PC-3 (cell line): ENCODE measurements around the gene ARMH4. TPM values are rescaled to one million over a fixed set of nuclear protein-coding genes. Genes with fewer than 3 reads are reported as not detected.

Experiments
- ATAC-seq: fragments of 200-7000 bp; cut with Tn5 transposase; 2 replicates; pipeline ENCODE4 v1.9.1; 2020; ENCODE audit warnings: mild to moderate bottlenecking, moderate library complexity
- BruUV-seq: library from RNA; stranded (reverse); fragments of 400-500 nt; replicated peaks from 2 replicates; lab custom pipeline; 2021; lab: Mats Ljungman, UMichigan
- CTCF ChIA-PET: fragments of 300-600 bp; sonication (Branson Sonifier 250); formaldehyde crosslinking; loops from one replicate; lab custom pipeline; 2022; ENCODE audit warnings: antibody characterized with exemption; lab: Charles Lee
- POLR2A ChIA-PET: fragments of 300-600 bp; sonication (Branson Sonifier 250); formaldehyde crosslinking; loops from one replicate; lab custom pipeline; 2022; ENCODE audit warnings: antibody characterized with exemption; ENCODE audit not compliant: unreplicated experiment; lab: Charles Lee
- DNase-seq: peaks from one replicate; pipeline ENCODE4 v3.0.0-alpha.2; 2015
- H2AFZ ChIP-seq: fragments of 300-600 bp; sonication (generic); 2 replicates; pipeline ENCODE4 v1.6.0; 2016; ENCODE audit warnings: antibody characterized with exemption, low read length
- H3F3A ChIP-seq: fragments of 300-600 bp; sonication (generic); one replicate; pipeline ENCODE4 v1.6.0; 2017; ENCODE audit warnings: antibody characterized with exemption, low read length, control low read depth, mild to moderate bottlenecking; ENCODE audit not compliant: unreplicated experiment
- H3K27ac ChIP-seq: fragments of 300-600 bp; sonication (generic); 2 replicates; pipeline ENCODE4 v1.5.1; 2016; ENCODE audit warnings: mild to moderate bottlenecking, low read length
- H3K27me3 ChIP-seq: fragments of 300-600 bp; sonication (generic); 2 replicates; pipeline ENCODE4 v1.6.1; 2016; ENCODE audit warnings: low read length, mixed read lengths
- H3K36me3 ChIP-seq: fragments of 300-600 bp; sonication (generic); 2 replicates; pipeline ENCODE4 v1.6.1; 2016; ENCODE audit warnings: low read depth, mixed run types, low read length, mixed read lengths
- H3K4me1 ChIP-seq: fragments of 300-600 bp; sonication (generic); 2 replicates; pipeline ENCODE4 v1.5.1; 2016; ENCODE audit warnings: low read length; ENCODE audit not compliant: insufficient read depth
- H3K4me2 ChIP-seq: fragments of 300-600 bp; sonication (generic); 2 replicates; pipeline ENCODE4 v1.6.0; 2016; ENCODE audit warnings: low read length
- H3K4me3 ChIP-seq: fragments of 300-600 bp; sonication (generic); 2 replicates; pipeline ENCODE4 v1.5.1; 2016; ENCODE audit warnings: mild to moderate bottlenecking, low read length, mixed read lengths
- H3K79me2 ChIP-seq: fragments of 300-600 bp; sonication (generic); 2 replicates; pipeline ENCODE4 v1.6.1; 2017; ENCODE audit warnings: low read length, mixed read lengths
- H3K9ac ChIP-seq: fragments of 300-600 bp; sonication (generic); 2 replicates; pipeline ENCODE4 v1.6.0; 2016; ENCODE audit warnings: mild to moderate bottlenecking, low read length
- H3K9me2 ChIP-seq: fragments of 300-600 bp; sonication (generic); replicated peaks from 2 replicates; pipeline ENCODE4 v1.6.1; 2016; ENCODE audit warnings: mixed run types, low read length, mixed read lengths
- H3K9me3 ChIP-seq: fragments of 300-600 bp; sonication (generic); 2 replicates; pipeline ENCODE4 v1.6.1; 2016; ENCODE audit warnings: low read length, mixed read lengths
- H4K20me1 ChIP-seq: fragments of 300-600 bp; sonication (generic); 2 replicates; pipeline ENCODE4 v1.6.1; 2016; ENCODE audit warnings: low read length, mixed read lengths
- CTCF ChIP-seq: fragments of 300-600 bp; sonication (generic); conservative IDR thresholded peaks from 2 replicates; pipeline ENCODE4 v1.5.1; 2017; ENCODE audit warnings: antibody characterized with exemption, low read depth, mild to moderate bottlenecking, low read length
- EZH2 ChIP-seq: fragments of 300-600 bp; sonication (generic); IDR thresholded peaks from one replicate; pipeline ENCODE4 v1.6.1; 2017; ENCODE audit warnings: antibody characterized with exemption, mild to moderate bottlenecking, low read length; ENCODE audit not compliant: unreplicated experiment
- EZH2phosphoT487 ChIP-seq: fragments of 300-600 bp; sonication (generic); IDR thresholded peaks from 2 replicates; pipeline ENCODE4 v1.6.1; 2018; ENCODE audit warnings: mild to moderate bottlenecking, antibody characterized with exemption, low read length, borderline replicate concordance
- intact Hi-C: fragments of 100-400 bp; cut with micrococcal nuclease; formaldehyde crosslinking; loops from 2 replicates; pipeline ENCODE4 v1.9.0; 2023
- total RNA-seq: library from RNA; depleted of rRNA; stranded (reverse); fragments of >200 nt; gene quantifications from 2 replicates; pipeline ENCODE4 v1.2.3, GENCODE V29; 2014

Gene ARMH4
- total RNA-seq, 1 experiment from 2014 or later = 2.6 TPM

- TF ChIP-seq CTCF (no peak), EZH2phosphoT487 (no peak), EZH2 (no peak)
- POLR2A ChIA-PET = no interaction called here
- Histone ChIP-seq H3K27me3 (peaks cover 7% of the 10 kb centered on the region; the same call in 1 of the 2 replicates), H3K9me3 (no peaks in the 10 kb centered on the region), H3K4me2 (peak overlapping the region; percentile 43), H3K9me2 (no peaks in the 10 kb centered on the region), H2AFZ (peak overlapping the region; percentile 70), H3K27ac (peak overlapping the region; percentile 83), H3F3A (peaks cover 8% of the 10 kb centered on the region), H3K9ac (peak overlapping the region; percentile 40), H3K79me2 (no peaks in the 10 kb centered on the region), H4K20me1 (no peaks in the 10 kb centered on the region), H3K4me3 (no peak overlapping the region), H3K36me3 (no peaks in the 10 kb centered on the region), H3K4me1 (peaks cover 16% of the 10 kb centered on the region)
- CTCF ChIA-PET = no interaction called here
- intact Hi-C loops = no loop called here
- no TSS peak for BruUV-seq
- DNase-seq (peak; percentile 68), ATAC-seq (peak; percentile 22)
Measured at GRCh38 chr14:58082011-58082410, 70.0 kb downstream of the ARMH4 start.

GRCh38 chr14:58078471-58078870, 73.5 kb downstream of the ARMH4 start:
- H4K20me1 ChIP-seq = no peaks in the 10 kb centered on the region
- peaks cover 16% of the 10 kb centered on the region for H3K4me1 ChIP-seq
- no TSS peak for BruUV-seq
- no peaks in the 10 kb centered on the region for H3K79me2 ChIP-seq
- no peaks in the 10 kb centered on the region for H3K9me3 ChIP-seq
- no peak overlapping the region for H3K4me2 ChIP-seq
- intact Hi-C loops = no loop called here
- no peaks in the 10 kb centered on the region for H3K36me3 ChIP-seq
- ATAC-seq = no peak
- H2AFZ ChIP-seq = no peak overlapping the region
- no peak for TF ChIP-seq CTCF
- no peak for TF ChIP-seq EZH2
- no peak for TF ChIP-seq EZH2phosphoT487
- peaks cover 7% of the 10 kb centered on the region; the same call in 1 of the 2 replicates for H3K27me3 ChIP-seq
- no peaks in the 10 kb centered on the region for H3K9me2 ChIP-seq
- H3K27ac ChIP-seq = no peak overlapping the region
- POLR2A ChIA-PET = no interaction called here
- no peak overlapping the region for H3K4me3 ChIP-seq
- DNase-seq = no peak
- H3K9ac ChIP-seq = no peak overlapping the region
- CTCF ChIA-PET = no interaction called here
- H3F3A ChIP-seq = peaks cover 8% of the 10 kb centered on the region

GRCh38 chr14:58078068-58078467, 73.9 kb downstream of the ARMH4 start:
- ATAC-seq (peak; percentile 17; the same call in 1 of the 2 replicates), DNase-seq (peak; percentile 54)
- Histone ChIP-seq H3K9me2 (no peaks in the 10 kb centered on the region), H3K4me3 (no peak overlapping the region), H3K79me2 (no peaks in the 10 kb centered on the region), H2AFZ (no peak overlapping the region), H3K27me3 (peaks cover 7% of the 10 kb centered on the region; the same call in 1 of the 2 replicates), H3K9ac (no peak overlapping the region), H3K36me3 (no peaks in the 10 kb centered on the region), H3K4me1 (peaks cover 16% of the 10 kb centered on the region), H3F3A (peaks cover 8% of the 10 kb centered on the region), H3K9me3 (no peaks in the 10 kb centered on the region), H3K4me2 (no peak overlapping the region), H4K20me1 (no peaks in the 10 kb centered on the region), H3K27ac (no peak overlapping the region)
- ChIA-PET CTCF (no interaction called here), POLR2A (interaction anchor here (0.5 kb wide), 1 partner anchor 17 kb away, joined by 3 read pairs; no protein-coding TSS in a partner anchor)
- intact Hi-C loops = no loop called here
- BruUV-seq = no TSS peak
- TF ChIP-seq EZH2 (no peak), EZH2phosphoT487 (no peak), CTCF (no peak)
